IMR-90 (cell line): ENCODE measurements around the gene CEBPB. TPM values are rescaled to one million over a fixed set of nuclear protein-coding genes. Genes with fewer than 3 reads are reported as not detected.
"Not testable (repeated sequence)": the region's sequence is repeated elsewhere in the genome, so short reads cannot be mapped to it uniquely, and the experiment has no call there.

Experiments used
- ATAC-seq: fragments of 200-7000 bp; cut with Tn5 transposase; 2 replicates; pipeline ENCODE4 v1.9.1; 2020; ENCODE audit warnings: low read depth, mild to moderate bottlenecking, moderate library complexity
- BruUV-seq: library from RNA; stranded (reverse); fragments of 400-500 nt; replicated peaks from 2 replicates; lab custom pipeline; 2021; lab: Mats Ljungman, UMichigan
- CTCF ChIA-PET: fragments of 300-600 bp; formaldehyde crosslinking; extraction: SDS; loops from one replicate; lab custom pipeline; 2021; ENCODE audit warnings: antibody characterized with exemption; lab: Yijun Ruan, JAX
- POLR2A ChIA-PET: fragments of 300-600 bp; sonication (Branson Sonifier 250); formaldehyde crosslinking; loops from one replicate; lab custom pipeline; 2022; ENCODE audit warnings: antibody characterized with exemption; ENCODE audit not compliant: unreplicated experiment; lab: Charles Lee
- DNase-seq: peaks from one replicate; pipeline ENCODE4 v3.0.0; 2013
- H2AFZ ChIP-seq: replicated peaks from 2 replicates; pipeline ENCODE3; 2013; ENCODE audit warnings: low read length, mild to moderate bottlenecking; ENCODE audit not compliant: poor library complexity
- H2AK5ac ChIP-seq: 2 replicates; pipeline ENCODE4 v1.6.1; 2013; ENCODE audit warnings: low read depth, low read length, inconsistent platforms
- H2AK9ac ChIP-seq: replicated peaks from 2 replicates; pipeline ENCODE3; 2013; ENCODE audit warnings: mild to moderate bottlenecking, low read depth, low read length, moderate library complexity; ENCODE audit not compliant: poor library complexity
- H2BK120ac ChIP-seq: 2 replicates; pipeline ENCODE4 v1.6.1; 2013; ENCODE audit warnings: low read depth, low read length, inconsistent platforms
- H2BK15ac ChIP-seq: 3 replicates; pipeline ENCODE4 v1.6.1; 2013; ENCODE audit warnings: low read depth, low read length, inconsistent platforms
- H2BK20ac ChIP-seq: 2 replicates; pipeline ENCODE4 v1.6.1; 2013; ENCODE audit warnings: low read depth, mild to moderate bottlenecking, inconsistent platforms, low read length, moderate library complexity
- H2BK5ac ChIP-seq: 2 replicates; pipeline ENCODE4 v1.6.1; 2013; ENCODE audit warnings: mild to moderate bottlenecking, low read depth, low read length, inconsistent platforms; ENCODE audit not compliant: poor library complexity, severe bottlenecking
- H3K14ac ChIP-seq: replicated peaks from 2 replicates; pipeline ENCODE4 v1.6.1; 2013; ENCODE audit warnings: low read depth, low read length, inconsistent platforms
- H3K18ac ChIP-seq: 2 replicates; pipeline ENCODE4 v1.6.1; 2013; ENCODE audit warnings: low read depth, low read length, control low read depth
- H3K23ac ChIP-seq: 2 replicates; pipeline ENCODE4 v1.6.1; 2013; ENCODE audit warnings: low read depth, low read length, inconsistent platforms
- H3K27ac ChIP-seq: 2 replicates; pipeline ENCODE4 v1.5.1; 2013; ENCODE audit warnings: mild to moderate bottlenecking, control low read depth, low read length; ENCODE audit not compliant: insufficient read depth
- H3K27me3 ChIP-seq: 2 replicates; pipeline ENCODE4 v1.6.1; 2013; ENCODE audit warnings: low read length; ENCODE audit not compliant: control insufficient read depth, insufficient read depth
- H3K36me3 ChIP-seq: 2 replicates; pipeline ENCODE4 v1.6.1; 2013; ENCODE audit warnings: low read length, mixed read lengths; ENCODE audit not compliant: control insufficient read depth, insufficient read depth
- H3K4ac ChIP-seq: 2 replicates; pipeline ENCODE4 v1.6.1; 2013; ENCODE audit warnings: low read depth, low read length, inconsistent platforms
- H3K4me1 ChIP-seq: 2 replicates; pipeline ENCODE4 v1.6.1; 2013; ENCODE audit warnings: low read length, mixed read lengths; ENCODE audit not compliant: control insufficient read depth, insufficient read depth
- H3K4me2 ChIP-seq: 2 replicates; pipeline ENCODE4 v1.6.1; 2013; ENCODE audit warnings: low read depth, mild to moderate bottlenecking, control low read depth, low read length, moderate library complexity
- H3K4me3 ChIP-seq: 2 replicates; pipeline ENCODE4 v1.5.1; 2013; ENCODE audit warnings: low read depth, mild to moderate bottlenecking, control low read depth, low read length, moderate library complexity; ENCODE audit not compliant: insufficient read depth
- H3K56ac ChIP-seq: 2 replicates; pipeline ENCODE4 v1.6.1; 2013; ENCODE audit warnings: low read length, inconsistent platforms; ENCODE audit not compliant: insufficient read depth; ENCODE audit errors: extremely low read depth
- H3K79me1 ChIP-seq, 2 experiments: 2 replicates each; pipeline ENCODE4 v1.6.1; 2013; ENCODE audit warnings: low read length in 2 of 2, inconsistent platforms in 1 of 2, low read depth in 1 of 2
- H3K9ac ChIP-seq: 2 replicates; pipeline ENCODE4 v1.6.1; 2013; ENCODE audit warnings: low read depth, low read length, control low read depth
- H3K9me1 ChIP-seq: 2 replicates; pipeline ENCODE4 v1.6.1; 2013; ENCODE audit warnings: low read length, inconsistent platforms; ENCODE audit not compliant: insufficient read depth
- H3K9me3 ChIP-seq: 2 replicates; pipeline ENCODE4 v1.6.1; 2013; ENCODE audit warnings: low read length; ENCODE audit not compliant: control insufficient read depth, insufficient read depth
- H4K20me1 ChIP-seq: 2 replicates; pipeline ENCODE4 v1.6.1; 2013; ENCODE audit warnings: low read length, inconsistent platforms; ENCODE audit not compliant: insufficient read depth
- H4K5ac ChIP-seq: 2 replicates; pipeline ENCODE4 v1.6.1; 2013; ENCODE audit warnings: mild to moderate bottlenecking, low read depth, low read length, control low read depth
- H4K8ac ChIP-seq, 2 experiments: 2 replicates each; pipeline ENCODE4 v1.6.1; 2013; ENCODE audit warnings: low read depth in 2 of 2, low read length in 2 of 2, control low read depth in 1 of 2, inconsistent platforms in 1 of 2
- H4K91ac ChIP-seq: 2 replicates; pipeline ENCODE4 v1.6.1; 2013; ENCODE audit warnings: low read depth, low read length, inconsistent platforms; ENCODE audit not compliant: insufficient read depth
- WGBS, 2 experiments: methylation state at CpG; one replicate each; pipeline versions ENCODE4 v1.1.5 to v1.1.7; 2013; ENCODE audit warnings: missing lambda C conversion rate in 2 of 2; ENCODE audit not compliant: insufficient read length in 1 of 2; ENCODE audit errors: extremely low coverage in 2 of 2; 5-methylcytosine and 5-hydroxymethylcytosine counted together
- dilution Hi-C: fragments of 300-500 bp; cut with HindIII; formaldehyde crosslinking; loops from one replicate; pipeline ENCODE4 v1.14.3; 2018; ENCODE audit warnings: low sequenced_read_pairs; ENCODE audit not compliant: unreplicated experiment
- in situ Hi-C: fragments of 300-500 bp; cut with MboI; formaldehyde crosslinking; loops from 3 replicates; pipeline ENCODE4 v1.14.3; 2019; ENCODE audit warnings: low sequenced_read_pairs, inconsistent platforms, mixed read lengths
- intact Hi-C: fragments of 100-400 bp; cut with micrococcal nuclease; formaldehyde crosslinking; loops from 2 replicates; pipeline ENCODE4 v1.10.0; 2022
- polyA plus RNA-seq, 3 experiments: library from polyadenylated mRNA; depleted of rRNA; stranded (reverse); fragments of >200 nt; gene quantifications; 2 replicates each; pipeline ENCODE4 v1.2.3, GENCODE V29; 2012; ENCODE audit warnings: low replicate concordance in 1 of 3
- total RNA-seq: library from RNA; depleted of rRNA; stranded (reverse); fragments of >200 nt; gene quantifications from 2 replicates; pipeline ENCODE4 v1.2.3, GENCODE V29; 2012

Gene CEBPB
- total and polyA plus RNA-seq, 2 of the 4 experiments (the other 2 are of a cell fraction) = 3.4 to 17.4 TPM

- CTCF ChIA-PET, intact Hi-C loops, H2BK120ac ChIP-seq: not testable (repeated sequence)
These were observed 18.2 kb downstream of the CEBPB start for GRCh38 chr20:50208815-50209214.

More at GRCh38 chr20:50208815-50209214, 18.2 kb downstream of the CEBPB start:
- H4K5ac ChIP-seq, H3K9ac ChIP-seq, dilution Hi-C loops, H3K4me2 ChIP-seq, H2BK5ac ChIP-seq, H4K8ac ChIP-seq, H2AFZ ChIP-seq, H3K18ac ChIP-seq, H2BK15ac ChIP-seq, H4K20me1 ChIP-seq, in situ Hi-C loops, ATAC-seq, H3K23ac ChIP-seq, DNase-seq, H3K14ac ChIP-seq, BruUV-seq, H3K9me1 ChIP-seq, H3K4me1 ChIP-seq, H3K79me1 ChIP-seq, H3K27me3 ChIP-seq, H3K27ac ChIP-seq, H2AK9ac ChIP-seq, H3K4me3 ChIP-seq, H3K36me3 ChIP-seq, H4K91ac ChIP-seq, H3K56ac ChIP-seq, H2BK20ac ChIP-seq, H3K4ac ChIP-seq, H3K9me3 ChIP-seq, H2AK5ac ChIP-seq: not testable (repeated sequence)
- POLR2A ChIA-PET = interaction anchor here (1.2 kb wide), 1 partner anchor 8 kb away, joined by 3 read pairs; no protein-coding TSS in a partner anchor
- no CpG with 5 or more reads among the region's 4 CpGs for WGBS, 2 experiments
